T-helper 1 cell treated with Interleukin-12 subunit alpha and Interleukin-12 subunit beta and Interleukin-4 antibody, amounts not matched to agents 30 μg/mL and 1 μg/mL, for 36 hours (primary cell): ENCODE results near the gene ZNF697.

Experiments used
- H3K27ac Mint-ChIP-seq: one replicate; pipeline ENCODE4 v1.8.0; 2021; ENCODE audit warnings: mild to moderate bottlenecking, mixed read lengths
- H3K27me3 Mint-ChIP-seq: one replicate; pipeline ENCODE4 v1.8.0; 2021; ENCODE audit warnings: low read depth, mixed read lengths
- H3K36me3 Mint-ChIP-seq: one replicate; pipeline ENCODE4 v1.8.0; 2021; ENCODE audit warnings: low read depth, mixed read lengths
- H3K4me1 Mint-ChIP-seq: one replicate; pipeline ENCODE4 v1.8.0; 2021; ENCODE audit warnings: low read depth, mixed read lengths
- H3K4me3 Mint-ChIP-seq: one replicate; pipeline ENCODE4 v1.8.0; 2021; ENCODE audit warnings: mild to moderate bottlenecking, moderate library complexity, mixed read lengths
- H3K9me3 Mint-ChIP-seq: one replicate; pipeline ENCODE4 v1.8.0; 2021; ENCODE audit warnings: mixed read lengths

ZNF697 gene

DNA sequence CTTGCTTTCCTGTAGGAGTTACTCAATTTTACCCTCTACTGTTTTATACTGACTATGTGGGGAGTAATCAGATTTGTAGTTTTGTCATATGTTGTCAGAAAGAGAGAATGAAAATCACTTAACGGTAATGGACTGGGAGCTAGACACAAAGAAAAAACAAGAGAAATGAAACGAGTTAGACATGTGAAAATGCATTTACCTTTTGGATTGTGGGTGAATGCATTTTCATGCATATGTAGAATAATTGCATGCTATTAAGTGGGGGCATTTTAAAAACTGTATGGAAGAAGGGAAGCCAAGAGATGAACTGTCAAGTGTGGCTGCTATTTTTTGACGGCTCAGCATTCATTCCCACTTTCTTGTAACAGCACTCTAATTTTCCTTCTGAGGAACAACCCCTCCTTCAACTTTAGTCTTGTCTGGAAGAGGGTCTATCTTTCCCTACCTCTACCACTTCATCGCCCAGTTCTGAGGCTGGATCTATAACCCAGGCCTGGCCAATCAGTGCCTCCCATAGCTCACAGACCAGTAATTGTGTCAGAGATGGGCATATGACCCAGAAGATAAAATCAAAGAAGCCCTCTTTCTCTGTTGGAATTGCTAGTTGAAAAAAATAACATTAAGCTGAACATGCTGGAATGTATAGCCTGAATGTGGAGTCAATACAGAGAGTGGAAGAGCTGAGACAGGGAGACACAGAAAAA is 5.2 kb upstream of the ZNF697 start:
- H3K4me3 Mint-ChIP-seq, result no peak overlapping the region
- no peak overlapping the region for H3K27ac Mint-ChIP-seq
- no peaks in the 10 kb centered on the region for H3K36me3 Mint-ChIP-seq
- peaks cover 72% of the 10 kb centered on the region for H3K27me3 Mint-ChIP-seq
- H3K9me3 Mint-ChIP-seq, result no peaks in the 10 kb centered on the region
- no peaks in the 10 kb centered on the region for H3K4me1 Mint-ChIP-seq

DNA sequence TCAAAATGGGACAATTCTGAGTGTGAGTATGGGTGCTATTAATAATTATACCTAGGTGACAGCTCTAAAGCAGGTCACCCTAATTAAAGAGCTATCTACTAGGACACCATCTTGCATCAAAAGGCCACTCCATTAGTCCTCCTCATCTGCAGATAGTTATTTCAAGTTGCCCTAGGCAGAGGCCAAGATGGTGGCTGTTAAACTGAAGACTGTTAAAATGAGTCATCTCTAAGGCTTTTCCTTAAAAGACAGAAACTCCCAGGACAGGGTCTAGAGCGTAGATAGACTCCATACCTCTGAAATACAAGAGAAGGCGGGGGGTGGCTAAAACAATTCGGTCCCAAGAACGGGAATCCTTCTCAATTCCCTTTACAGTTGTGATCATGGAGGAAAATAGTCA is 4.5 kb upstream of the ZNF697 start:
- Mint-ChIP-seq H3K4me3 (no peak overlapping the region), H3K4me1 (no peaks in the 10 kb centered on the region), H3K36me3 (no peaks in the 10 kb centered on the region), H3K9me3 (no peaks in the 10 kb centered on the region), H3K27me3 (peaks cover 77% of the 10 kb centered on the region), H3K27ac (no peak overlapping the region)

DNA sequence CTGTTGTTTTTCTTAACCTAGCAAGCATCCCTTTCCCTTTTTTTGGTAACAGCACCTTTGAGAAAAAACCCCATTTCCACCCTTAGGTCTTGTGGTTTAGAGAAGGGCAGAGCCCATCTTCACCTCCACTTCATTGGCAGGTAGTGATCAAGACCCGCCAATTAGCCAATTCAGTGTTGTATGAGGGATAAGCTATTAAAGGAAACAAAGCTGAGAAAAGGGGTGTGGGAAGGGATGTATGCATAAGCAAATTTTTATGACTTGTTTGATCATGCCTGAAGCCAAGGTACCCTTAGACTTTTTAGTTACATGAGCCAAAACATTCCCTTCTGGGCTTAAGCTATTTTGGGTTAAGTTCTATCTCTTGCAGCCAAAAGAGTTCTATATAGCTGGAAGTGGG is 3.6 kb upstream of the ZNF697 start:
- H3K27me3 Mint-ChIP-seq, result peaks cover 81% of the 10 kb centered on the region
- no peaks in the 10 kb centered on the region for H3K4me1 Mint-ChIP-seq
- H3K4me3 Mint-ChIP-seq, result no peak overlapping the region
- no peak overlapping the region for H3K27ac Mint-ChIP-seq
- no peaks in the 10 kb centered on the region for H3K36me3 Mint-ChIP-seq
- no peaks in the 10 kb centered on the region for H3K9me3 Mint-ChIP-seq

GRCh38 chr1:119651133-119651532 is 3.1 kb upstream of the ZNF697 start:
- H3K4me3 Mint-ChIP-seq, result no peak overlapping the region
- no peaks in the 10 kb centered on the region for H3K36me3 Mint-ChIP-seq
- H3K9me3 Mint-ChIP-seq, result no peaks in the 10 kb centered on the region
- peaks cover 86% of the 10 kb centered on the region for H3K27me3 Mint-ChIP-seq
- no peak overlapping the region for H3K27ac Mint-ChIP-seq
- H3K4me1 Mint-ChIP-seq, result peaks cover 4% of the 10 kb centered on the region

DNA sequence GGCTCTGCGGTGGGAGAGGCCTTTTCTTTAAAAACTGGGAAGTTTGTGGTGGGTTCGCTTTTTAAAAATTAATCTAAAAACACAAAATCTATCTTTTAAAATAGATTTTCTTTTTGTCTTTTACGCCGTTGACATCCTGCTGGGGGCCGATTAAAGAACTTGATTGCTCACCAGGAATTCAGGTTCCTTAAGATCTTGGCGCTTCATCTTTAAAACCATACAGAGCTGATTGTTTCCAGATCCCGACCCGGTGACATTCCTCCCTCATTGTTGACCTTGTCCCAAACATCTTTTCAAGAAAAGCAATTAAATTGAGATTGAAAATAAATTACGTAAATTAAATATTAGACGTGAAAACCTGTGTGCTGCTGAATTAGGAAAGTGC is 546 bp upstream of the ZNF697 start:
- peak overlapping the region; percentile 77 for H3K4me3 Mint-ChIP-seq
- H3K27ac Mint-ChIP-seq, result no peak overlapping the region
- H3K36me3 Mint-ChIP-seq, result no peaks in the 10 kb centered on the region
- H3K27me3 Mint-ChIP-seq, result peaks cover 90% of the 10 kb centered on the region
- peaks cover 4% of the 10 kb centered on the region for H3K4me1 Mint-ChIP-seq
- H3K9me3 Mint-ChIP-seq, result no peaks in the 10 kb centered on the region

DNA sequence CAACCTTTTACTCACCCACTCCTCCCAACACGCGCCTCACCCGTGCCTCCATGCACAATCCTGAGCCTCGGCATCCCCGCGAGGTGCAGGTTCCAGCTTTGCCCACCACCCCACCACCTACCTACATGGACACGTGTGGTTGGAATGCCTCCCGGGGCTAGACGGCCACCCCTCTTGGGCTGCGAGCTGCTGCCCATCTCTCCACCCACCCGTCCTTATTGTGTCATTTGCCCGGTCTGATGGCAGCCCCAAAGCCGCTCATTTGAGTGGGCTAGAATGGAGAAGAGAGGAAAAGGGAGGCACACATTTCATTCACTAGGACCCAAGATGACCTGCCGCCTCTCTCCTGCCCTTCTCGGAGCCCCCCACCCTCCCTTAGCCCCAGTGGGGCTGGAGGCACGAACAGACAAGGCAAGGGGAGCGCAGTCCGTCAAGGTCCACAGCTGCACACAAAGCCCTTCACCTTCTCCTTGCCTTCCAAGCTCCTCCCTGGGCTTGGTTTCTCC is 785 bp downstream of the ZNF697 start:
- Mint-ChIP-seq H3K27ac (no peak overlapping the region), H3K4me1 (peaks cover 4% of the 10 kb centered on the region), H3K27me3 (peaks cover 84% of the 10 kb centered on the region), H3K9me3 (no peaks in the 10 kb centered on the region), H3K36me3 (no peaks in the 10 kb centered on the region), H3K4me3 (peak overlapping the region; percentile 77)

DNA sequence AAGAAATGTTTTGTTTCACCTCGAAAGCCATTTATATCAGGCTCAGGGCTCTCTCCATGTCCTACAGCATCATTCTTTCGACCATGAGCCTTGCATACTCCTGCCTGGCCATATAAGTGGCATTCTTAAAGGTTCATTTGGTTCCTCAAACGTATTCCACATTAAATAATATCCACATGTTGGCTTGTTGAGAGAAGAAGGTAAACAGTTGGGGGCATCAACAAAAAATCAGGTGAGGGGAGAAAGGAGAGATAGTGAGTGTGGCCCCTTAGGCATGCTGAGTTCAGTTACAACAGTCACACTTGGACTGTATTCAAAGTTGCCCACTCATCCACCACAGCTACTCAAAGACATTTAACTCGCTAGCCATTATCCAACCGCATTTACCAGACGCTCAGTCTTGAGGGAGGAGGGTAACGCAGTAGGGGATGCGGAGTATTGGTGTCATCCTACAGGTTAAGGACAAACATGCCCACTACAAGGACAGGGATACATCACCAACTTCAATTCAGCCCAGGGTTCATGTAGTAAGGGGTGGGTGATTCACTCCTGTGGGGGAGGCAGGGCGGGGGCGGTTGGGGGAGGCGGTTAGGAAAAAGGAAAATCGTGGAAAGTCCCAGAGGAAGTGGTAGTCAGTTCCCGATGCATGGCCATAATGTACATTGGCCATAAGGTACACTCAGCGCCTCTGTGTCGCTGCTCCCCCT is 1.4 kb downstream of the ZNF697 start:
- Mint-ChIP-seq H3K27ac (no peak overlapping the region), H3K27me3 (peaks cover 84% of the 10 kb centered on the region)

DNA sequence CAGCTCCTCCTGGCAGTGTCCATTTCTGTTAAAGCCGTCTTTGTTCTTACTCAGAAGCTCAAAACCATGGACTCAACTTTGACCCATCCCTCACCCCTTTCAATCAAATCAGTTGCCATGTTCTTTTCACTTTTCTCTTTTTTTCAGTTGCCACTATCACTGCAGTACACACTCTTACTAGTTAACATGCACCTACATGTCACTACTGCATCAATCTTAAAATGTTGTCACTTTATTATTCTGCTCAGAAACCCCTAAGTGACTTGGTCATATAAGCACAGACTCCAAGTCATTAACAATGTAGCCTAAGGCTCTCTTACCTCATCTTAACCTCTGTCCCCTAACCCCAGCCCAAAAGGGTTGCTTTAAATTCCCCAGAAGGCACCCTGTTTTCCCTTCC is 9.0 kb downstream of the ZNF697 start:
- no peaks in the 10 kb centered on the region for H3K36me3 Mint-ChIP-seq
- no peaks in the 10 kb centered on the region for H3K4me1 Mint-ChIP-seq
- no peak overlapping the region for H3K4me3 Mint-ChIP-seq
- H3K27ac Mint-ChIP-seq, result no peak overlapping the region
- H3K27me3 Mint-ChIP-seq, result peaks cover 38% of the 10 kb centered on the region
- H3K9me3 Mint-ChIP-seq, result no peaks in the 10 kb centered on the region

More for the DNA sequence above, 1.4 kb downstream of the ZNF697 start:
- H3K9me3 Mint-ChIP-seq, result no peaks in the 10 kb centered on the region
- peak overlapping the region; percentile 41 for H3K4me3 Mint-ChIP-seq
- no peaks in the 10 kb centered on the region for H3K36me3 Mint-ChIP-seq
- H3K4me1 Mint-ChIP-seq, result peaks cover 4% of the 10 kb centered on the region

- Mint-ChIP-seq H3K4me3 (no peak overlapping the region), H3K27ac (no peak overlapping the region), H3K27me3 (peaks cover 41% of the 10 kb centered on the region), H3K4me1 (no peaks in the 10 kb centered on the region), H3K36me3 (no peaks in the 10 kb centered on the region), H3K9me3 (no peaks in the 10 kb centered on the region)
These were observed 10.4 kb downstream of the ZNF697 start for GRCh38 chr1:119637710-119638109.

DNA sequence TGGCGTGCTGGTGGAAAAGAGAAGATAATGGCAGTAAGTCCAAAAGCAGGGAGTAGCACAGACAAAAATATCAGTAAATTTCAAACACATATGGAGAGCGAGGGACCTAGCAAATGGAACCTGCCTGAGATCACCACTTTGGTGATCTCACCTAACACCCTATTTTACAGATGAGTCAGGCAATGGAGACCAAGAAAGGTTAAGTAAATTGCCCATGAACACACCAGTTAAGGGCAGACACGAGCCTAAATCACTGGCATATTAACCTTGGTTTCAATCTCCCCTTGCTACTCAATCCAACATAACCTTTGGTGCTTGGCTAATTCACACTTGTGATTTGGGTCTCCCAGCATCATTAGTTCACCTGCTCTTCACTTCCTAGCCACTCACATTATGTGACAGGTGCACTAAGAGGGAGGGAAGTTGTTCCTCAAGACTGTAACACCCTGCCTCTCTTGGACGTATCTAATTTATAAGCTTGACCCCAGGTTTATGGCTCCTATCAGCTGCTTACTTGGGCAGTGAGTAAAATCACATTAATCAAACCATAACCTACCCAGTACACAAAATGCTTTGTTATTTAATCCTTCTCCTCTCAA is 11.5 kb downstream of the ZNF697 start:
- no peaks in the 10 kb centered on the region for H3K9me3 Mint-ChIP-seq
- no peaks in the 10 kb centered on the region for H3K4me1 Mint-ChIP-seq

DNA sequence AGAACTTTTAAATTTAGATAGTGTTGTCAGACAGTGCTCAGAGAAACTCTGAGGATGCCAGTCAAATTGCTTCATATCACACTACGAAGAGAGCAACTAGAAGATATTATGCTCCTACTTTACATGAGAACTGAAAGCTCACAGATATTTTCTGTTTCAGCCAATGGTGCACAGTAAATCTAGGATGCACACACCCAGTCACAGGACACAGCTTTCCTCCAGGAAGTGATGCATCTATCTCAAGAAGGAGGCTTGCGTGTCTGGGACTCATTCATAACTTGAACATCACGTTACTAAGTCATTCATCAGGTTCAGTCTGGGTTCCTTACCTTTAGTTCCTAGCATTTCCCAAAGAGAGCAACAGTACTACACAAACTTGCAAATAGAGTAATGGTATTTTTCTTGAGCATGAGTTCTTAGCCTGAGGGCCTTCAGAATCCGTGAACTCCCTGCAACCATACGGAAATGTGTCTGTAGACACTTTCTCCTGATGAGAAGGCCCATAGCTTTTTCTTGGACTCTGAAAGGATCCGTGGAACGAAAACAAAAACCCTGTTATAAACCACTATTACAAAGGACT is 12.2 kb downstream of the ZNF697 start:
- H3K27me3 Mint-ChIP-seq, result peaks cover 51% of the 10 kb centered on the region
- no peak overlapping the region for H3K4me3 Mint-ChIP-seq
- H3K36me3 Mint-ChIP-seq, result no peaks in the 10 kb centered on the region
- H3K27ac Mint-ChIP-seq, result no peak overlapping the region
- H3K4me1 Mint-ChIP-seq, result no peaks in the 10 kb centered on the region
- no peaks in the 10 kb centered on the region for H3K9me3 Mint-ChIP-seq

More for the DNA sequence above, 11.5 kb downstream of the ZNF697 start:
- no peak overlapping the region for H3K27ac Mint-ChIP-seq
- H3K4me3 Mint-ChIP-seq, result no peak overlapping the region
- H3K27me3 Mint-ChIP-seq, result peaks cover 47% of the 10 kb centered on the region
- no peaks in the 10 kb centered on the region for H3K36me3 Mint-ChIP-seq

GRCh38 chr1:119634016-119634415 is 14.1 kb downstream of the ZNF697 start:
- Mint-ChIP-seq H3K4me3 (no peak overlapping the region), H3K4me1 (no peaks in the 10 kb centered on the region), H3K27me3 (peaks cover 61% of the 10 kb centered on the region), H3K27ac (no peak overlapping the region), H3K36me3 (no peaks in the 10 kb centered on the region), H3K9me3 (no peaks in the 10 kb centered on the region)

- Mint-ChIP-seq H3K4me1 (no peaks in the 10 kb centered on the region), H3K27ac (no peak overlapping the region), H3K4me3 (no peak overlapping the region), H3K9me3 (no peaks in the 10 kb centered on the region), H3K27me3 (peaks cover 65% of the 10 kb centered on the region), H3K36me3 (no peaks in the 10 kb centered on the region)
These were observed 14.5 kb downstream of the ZNF697 start for GRCh38 chr1:119633575-119633974.

DNA sequence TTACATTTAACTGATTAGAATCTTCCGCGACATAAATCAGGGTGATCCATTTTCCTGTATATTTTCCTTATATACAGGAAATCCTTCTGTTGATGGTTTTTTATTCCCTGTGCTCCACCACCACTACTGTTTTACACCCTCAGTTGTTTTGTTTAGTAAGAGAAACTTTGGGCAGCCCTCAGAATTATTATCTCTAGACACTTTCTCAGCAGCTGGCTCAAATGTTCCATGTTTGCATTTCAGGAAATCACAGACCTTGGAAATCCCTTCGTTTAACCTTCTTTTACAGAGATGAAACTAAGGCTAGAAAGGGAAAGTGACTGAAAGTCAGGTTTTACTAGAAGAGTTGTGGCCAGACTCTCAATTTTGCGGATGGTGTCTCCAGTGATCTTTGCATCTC is 15.2 kb downstream of the ZNF697 start:
- peaks cover 71% of the 10 kb centered on the region for H3K27me3 Mint-ChIP-seq
- no peaks in the 10 kb centered on the region for H3K4me1 Mint-ChIP-seq
- no peaks in the 10 kb centered on the region for H3K36me3 Mint-ChIP-seq

DNA sequence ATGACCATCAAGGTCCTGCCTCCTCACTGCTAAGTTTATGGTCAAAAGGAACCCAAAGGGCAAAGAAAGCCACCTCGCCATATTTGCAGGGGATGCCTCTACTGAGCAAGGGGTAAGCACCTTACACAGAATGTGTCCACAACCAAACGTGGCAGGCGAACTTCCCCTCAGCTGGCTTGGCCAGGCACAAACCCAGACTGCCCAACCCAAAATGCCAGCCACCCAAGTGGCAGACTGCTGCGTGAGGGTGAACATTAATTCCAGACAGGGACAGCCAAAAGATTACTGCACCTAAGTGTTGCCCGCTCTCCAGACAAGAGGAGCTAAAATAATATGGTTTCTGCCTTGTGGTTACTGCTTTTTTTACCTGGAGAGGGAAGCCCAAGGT is 16.0 kb downstream of the ZNF697 start:
- Mint-ChIP-seq H3K27me3 (peaks cover 71% of the 10 kb centered on the region), H3K4me3 (no peak overlapping the region), H3K4me1 (no peaks in the 10 kb centered on the region), H3K27ac (no peak overlapping the region), H3K36me3 (no peaks in the 10 kb centered on the region), H3K9me3 (no peaks in the 10 kb centered on the region)

More for the DNA sequence above, 15.2 kb downstream of the ZNF697 start:
- H3K9me3 Mint-ChIP-seq, result no peaks in the 10 kb centered on the region
- no peak overlapping the region for H3K4me3 Mint-ChIP-seq
- no peak overlapping the region for H3K27ac Mint-ChIP-seq
